WI38 (cell line): ENCODE data around the gene NPIPA7.
"Not testable (repeated sequence)": the region's sequence is repeated elsewhere in the genome, so short reads cannot be mapped to it uniquely, and the experiment has no call there.

ENCODE experiments used
- H3K4me3 ChIP-seq: 2 replicates; pipeline ENCODE4 v1.5.1; 2011; ENCODE audit warnings: low read depth, mild to moderate bottlenecking, control low read depth, low read length

NPIPA7 gene

GRCh38 chr16:16378840-16379239, at the start of gene NPIPA7:
Gene NPIPA7, plus strand, starts transcription at chr16:16379140. Its CDS starts 105 bp downstream, at chr16:16379245.
- not testable (repeated sequence) for H3K4me3 ChIP-seq

DNA sequence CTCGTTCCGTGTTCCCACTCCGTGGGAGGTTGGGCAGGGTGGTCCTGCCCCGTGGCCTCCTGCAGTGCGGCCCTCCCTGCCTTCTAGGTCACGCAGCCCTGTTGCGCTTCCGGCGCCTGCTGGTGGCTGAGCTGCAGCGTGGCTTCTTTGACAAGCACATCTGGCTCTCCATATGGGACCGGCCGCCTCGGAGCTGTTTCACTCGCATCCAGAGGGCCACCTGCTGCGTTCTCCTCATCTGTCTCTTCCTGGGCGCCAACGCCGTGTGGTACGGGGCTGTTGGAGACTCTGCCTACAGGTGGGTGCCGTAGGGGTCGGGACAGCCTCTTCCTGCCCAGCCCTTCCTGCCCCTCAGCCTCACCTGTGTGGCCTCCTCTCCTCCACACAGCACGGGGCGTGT, 47.5 kb upstream of the NPIPA7 start:
- H3K4me3 ChIP-seq: not testable (repeated sequence)

- not testable (repeated sequence) for H3K4me3 ChIP-seq
These were observed 21.4 kb upstream of the NPIPA7 start for GRCh38 chr16:16357556-16357955.

- H3K4me3 ChIP-seq: not testable (repeated sequence)
These were observed 20.2 kb upstream of the NPIPA7 start for GRCh38 chr16:16358539-16359240.

- H3K4me3 ChIP-seq: not testable (repeated sequence)
These were observed 15.3 kb upstream of the NPIPA7 start for GRCh38 chr16:16363595-16363994.

- H3K4me3 ChIP-seq: not testable (repeated sequence)
These were observed 14.8 kb upstream of the NPIPA7 start for GRCh38 chr16:16364100-16364499.

- H3K4me3 ChIP-seq: not testable (repeated sequence)
These were observed 14.2 kb upstream of the NPIPA7 start for GRCh38 chr16:16364701-16365100.

- H3K4me3 ChIP-seq: not testable (repeated sequence)
These were observed 13.6 kb upstream of the NPIPA7 start for GRCh38 chr16:16365319-16365718.

DNA sequence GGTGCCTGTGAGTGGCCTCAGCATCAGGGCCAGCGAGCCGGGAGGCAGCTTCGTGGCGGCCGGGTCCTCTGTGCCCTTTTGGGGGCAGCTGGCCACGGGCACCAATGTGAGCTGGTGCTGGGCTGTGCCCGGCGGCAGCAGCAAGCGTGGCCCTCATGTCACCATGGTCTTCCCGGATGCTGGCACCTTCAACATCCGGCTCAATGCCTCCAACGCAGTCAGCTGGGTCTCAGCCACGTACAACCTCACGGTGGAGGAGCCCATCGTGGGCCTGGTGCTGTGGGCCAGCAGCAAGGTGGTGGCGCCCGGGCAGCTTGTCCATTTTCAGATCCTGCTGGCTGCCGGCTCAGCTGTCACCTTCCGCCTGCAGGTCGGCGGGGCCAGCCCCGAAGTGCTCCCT, 13.1 kb upstream of the NPIPA7 start:
- not testable (repeated sequence) for H3K4me3 ChIP-seq

GRCh38 chr16:16366552-16367284, 12.2 kb upstream of the NPIPA7 start:
- not testable (repeated sequence) for H3K4me3 ChIP-seq

- not testable (repeated sequence) for H3K4me3 ChIP-seq
These were observed 11.7 kb upstream of the NPIPA7 start for GRCh38 chr16:16367285-16367628.

DNA sequence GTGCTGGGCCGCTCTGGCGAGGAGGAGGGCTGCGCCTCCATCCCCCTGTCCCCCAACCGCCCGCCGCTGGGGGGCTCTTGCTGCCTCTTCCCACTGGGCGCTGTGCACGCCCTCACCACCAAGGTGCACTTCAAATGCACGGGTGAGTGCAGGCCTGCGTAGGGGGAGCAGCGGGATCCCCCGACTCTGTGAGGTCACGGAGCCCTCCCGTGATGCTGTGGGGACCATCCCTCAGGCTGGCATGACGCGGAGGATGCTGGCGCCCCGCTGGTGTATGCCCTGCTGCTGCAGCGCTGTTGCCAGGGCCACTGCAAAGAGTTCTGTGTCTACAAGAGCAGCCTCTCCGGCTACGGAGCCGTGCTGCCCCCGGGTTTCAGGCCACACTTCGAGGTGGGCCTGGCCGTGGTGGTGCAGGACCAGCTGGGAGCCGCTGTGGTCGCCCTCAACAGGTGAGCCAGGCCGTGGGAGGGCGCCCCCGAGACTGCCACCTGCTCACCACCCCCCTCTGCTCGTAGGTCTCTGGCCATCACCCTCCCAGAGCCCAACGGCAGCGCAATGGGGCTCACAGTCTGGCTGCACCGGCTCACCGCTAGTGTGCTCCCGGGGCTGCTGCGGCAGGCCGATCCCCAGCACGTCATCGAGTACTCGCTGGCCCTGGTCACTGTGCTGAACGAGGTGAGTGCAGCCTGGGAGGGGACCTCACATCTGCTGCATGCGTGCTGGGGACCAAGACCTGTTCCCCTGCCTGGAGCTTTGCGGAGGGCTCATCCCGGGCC, 9.7 kb upstream of the NPIPA7 start:
- not testable (repeated sequence) for H3K4me3 ChIP-seq

GRCh38 chr16:16371136-16371735, 7.7 kb upstream of the NPIPA7 start:
- H3K4me3 ChIP-seq: not testable (repeated sequence)

- not testable (repeated sequence) for H3K4me3 ChIP-seq
These were observed 4.7 kb upstream of the NPIPA7 start for GRCh38 chr16:16374192-16374591.

GRCh38 chr16:16399685-16400084, 20.7 kb downstream of the NPIPA7 start:
- not testable (repeated sequence) for H3K4me3 ChIP-seq

DNA sequence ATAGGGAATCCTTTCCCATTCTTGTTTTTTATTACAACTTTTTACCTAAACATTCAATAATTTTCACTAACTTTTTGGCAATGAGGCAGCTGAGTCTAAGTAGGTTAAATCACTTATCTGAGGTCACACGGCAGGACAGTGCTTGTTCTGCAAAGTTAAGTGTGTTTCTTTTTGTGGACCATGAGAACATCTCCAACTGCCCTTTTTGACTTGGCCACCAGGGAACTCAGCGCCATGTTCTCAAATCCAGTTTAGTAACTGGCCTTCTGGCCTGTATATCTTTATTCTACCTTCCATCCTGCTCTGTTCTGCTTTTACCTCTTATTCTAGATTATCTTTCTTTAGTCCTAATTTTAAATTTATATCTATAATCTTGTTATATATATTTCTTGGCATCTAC, 23.4 kb downstream of the NPIPA7 start:
- H3K4me3 ChIP-seq: not testable (repeated sequence)

GRCh38 chr16:16404283-16404682, 25.3 kb downstream of the NPIPA7 start:
- not testable (repeated sequence) for H3K4me3 ChIP-seq

GRCh38 chr16:16405421-16405820, 26.5 kb downstream of the NPIPA7 start:
- H3K4me3 ChIP-seq: not testable (repeated sequence)

- H3K4me3 ChIP-seq: not testable (repeated sequence)
These were observed 29.5 kb downstream of the NPIPA7 start for GRCh38 chr16:16408430-16408829.

DNA sequence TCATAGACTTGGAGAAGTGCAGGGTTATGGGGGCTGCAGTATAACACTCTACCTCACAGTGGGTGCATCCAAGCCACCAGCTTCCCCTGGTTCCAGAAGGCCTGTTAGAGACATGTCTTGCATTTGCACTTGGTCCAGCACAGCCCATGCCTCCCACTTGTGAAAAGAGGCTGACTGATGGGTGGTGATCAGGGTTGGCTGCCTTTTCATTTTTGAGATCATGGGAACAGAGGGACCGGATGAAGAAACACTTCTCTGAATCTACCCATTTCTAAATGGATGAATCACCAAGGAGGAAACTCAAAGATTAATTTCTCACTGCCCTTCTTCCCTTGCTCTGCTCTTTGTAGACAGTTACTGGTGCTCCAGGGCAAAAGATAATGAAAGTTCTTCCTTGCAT, 34.8 kb downstream of the NPIPA7 start:
- H3K4me3 ChIP-seq: not testable (repeated sequence)

DNA sequence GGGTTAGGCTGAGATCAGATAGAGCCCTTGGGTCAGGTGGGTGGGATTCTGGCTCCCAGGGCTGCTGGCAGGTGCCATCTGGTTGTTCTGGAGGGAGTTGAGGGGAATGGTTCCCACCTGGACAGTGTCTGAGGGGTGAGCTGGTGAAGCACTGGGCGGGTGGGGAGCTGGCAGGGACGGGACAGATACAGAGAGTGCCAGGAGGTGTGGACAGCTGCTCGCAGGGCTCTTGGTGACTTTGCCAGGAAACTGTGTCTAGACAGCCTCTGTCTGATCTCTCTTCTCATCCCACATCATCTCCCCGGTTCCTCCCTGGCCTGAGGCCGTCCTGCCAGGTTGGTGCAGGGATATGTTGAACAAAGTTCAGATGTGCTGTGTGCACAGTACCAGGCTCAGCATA, 38.1 kb downstream of the NPIPA7 start:
- not testable (repeated sequence) for H3K4me3 ChIP-seq
